Measurements from ENCODE around the gene ZCCHC13. TPM values are rescaled to one million over a fixed set of nuclear protein-coding genes. Genes with fewer than 3 reads are reported as not detected.
A peak's percentile ranks its signal among the peaks of the same experiment; 100 is the strongest.

The ZCCHC13 gene
- polyA plus RNA-seq, 3 donors: not detected

GRCh38 chrX:74284391-74284952, 19.5 kb upstream of the ZCCHC13 start:
- Histone ChIP-seq H3K4me3 (replicated peaks in 1 of 3; ENCODE audit: low read depth in 2 of 3, low read length in 3 of 3) (no peak overlapping the region), H4K20me1 (ENCODE audit: insufficient read depth, low read length) (peaks cover 62% of the 10 kb centered on the region)

GRCh38 chrX:74286950-74287740, 16.8 kb upstream of the ZCCHC13 start:
- H3K9me3 Mint-ChIP-seq: peaks cover 0 to 6% (median 0%) of the 10 kb centered on the region in 7 donors
- no peak overlapping the region for H3K4me3 Mint-ChIP-seq
- no peak for DNase-seq
- H3K4me1 Mint-ChIP-seq: peaks cover 19% of the 10 kb centered on the region
- Histone ChIP-seq H3K4me1 (ENCODE audit: control insufficient read depth in 1 of 2, insufficient read depth in 2 of 2, low read length in 2 of 2) (no peaks in the 10 kb centered on the region), H4K20me1 (ENCODE audit: insufficient read depth, low read length) (peaks cover 44% of the 10 kb centered on the region), H3K27ac (ENCODE audit: low read depth in 1 of 2, low read length in 2 of 2) (no peak overlapping the region), H3K36me3 (replicated peaks in 1 of 2; ENCODE audit: control insufficient read depth in 1 of 2, insufficient read depth in 2 of 2, low read length in 2 of 2) (peaks cover 11 to 36% of the 10 kb centered on the region in 2 donors), H3K4me3 (replicated peaks in 1 of 3; ENCODE audit: low read depth in 2 of 3, low read length in 3 of 3) (no peak overlapping the region), H3K27me3 (ENCODE audit: control insufficient read depth in 2 of 2, insufficient read depth in 2 of 2, low read length in 2 of 2) (no peaks in the 10 kb centered on the region), H3K79me2 (ENCODE audit: insufficient read depth, low read length) (peaks cover 95% of the 10 kb centered on the region), H3K9me3 (replicated peaks in 1 of 2; ENCODE audit: control insufficient read depth in 1 of 2, insufficient read depth in 1 of 2, low read length in 2 of 2) (no peaks in the 10 kb centered on the region), H2AFZ (ENCODE audit: insufficient read depth, low read depth, low read length, poor library complexity, severe bottlenecking) (no peak overlapping the region), H3K9ac (ENCODE audit: insufficient read depth, low read length, poor library complexity, severe bottlenecking) (no peak overlapping the region), H3K4me2 (replicated peaks; ENCODE audit: extremely low read depth, low read length, poor library complexity, severe bottlenecking) (no peak overlapping the region)
- H3K36me3 Mint-ChIP-seq: peaks cover 13 to 40% of the 10 kb centered on the region in 2 donors
- intact Hi-C loops (cut with micrococcal nuclease): no loop called here
- WGBS (ENCODE audit: insufficient coverage): no CpG with 5 or more reads among the region's 5 CpGs
- TF ChIP-seq CTCF (IDR thresholded peaks at IDR 0.05): no peak
- H3K27me3 Mint-ChIP-seq (ENCODE audit: low read depth in 3 of 3): peaks cover 0 to 2% (median 0%) of the 10 kb centered on the region in 3 donors
- peak overlapping the region in 3 of 7 donors; percentile 4 to 70 (median 32) for H3K27ac Mint-ChIP-seq

More at GRCh38 chrX:74284391-74284952, 19.5 kb upstream of the ZCCHC13 start:
- peaks cover 68% of the 10 kb centered on the region for H3K79me2 ChIP-seq (ENCODE audit: insufficient read depth, low read length)
- no peak overlapping the region for H3K9ac ChIP-seq (ENCODE audit: insufficient read depth, low read length, poor library complexity, severe bottlenecking)
- peaks cover 15% of the 10 kb centered on the region for H3K4me1 Mint-ChIP-seq
- peaks cover 30 to 53% of the 10 kb centered on the region in 2 donors for H3K36me3 Mint-ChIP-seq
- no peak for DNase-seq
- H3K9me3 ChIP-seq (replicated peaks in 1 of 2; ENCODE audit: control insufficient read depth in 1 of 2, insufficient read depth in 1 of 2, low read length in 2 of 2): no peaks in the 10 kb centered on the region
- H2AFZ ChIP-seq (ENCODE audit: insufficient read depth, low read depth, low read length, poor library complexity, severe bottlenecking): no peak overlapping the region
- no peak overlapping the region for H3K27ac ChIP-seq (ENCODE audit: low read depth in 1 of 2, low read length in 2 of 2)
- no CpG with 5 or more reads among the region's 1 CpG for WGBS (ENCODE audit: insufficient coverage)
- H3K4me2 ChIP-seq (replicated peaks; ENCODE audit: extremely low read depth, low read length, poor library complexity, severe bottlenecking): no peak overlapping the region
- H3K36me3 ChIP-seq (replicated peaks in 1 of 2; ENCODE audit: control insufficient read depth in 1 of 2, insufficient read depth in 2 of 2, low read length in 2 of 2): peaks cover 34 to 63% of the 10 kb centered on the region in 2 donors
- H3K27me3 ChIP-seq (ENCODE audit: control insufficient read depth in 2 of 2, insufficient read depth in 2 of 2, low read length in 2 of 2): no peaks in the 10 kb centered on the region
- H3K4me1 ChIP-seq (ENCODE audit: control insufficient read depth in 1 of 2, insufficient read depth in 2 of 2, low read length in 2 of 2): no peaks in the 10 kb centered on the region
- no peaks in the 10 kb centered on the region for H3K9me3 Mint-ChIP-seq
- no peak overlapping the region for H3K4me3 Mint-ChIP-seq
- intact Hi-C loops (cut with micrococcal nuclease): no loop called here
- no peaks in the 10 kb centered on the region for H3K27me3 Mint-ChIP-seq (ENCODE audit: low read depth in 3 of 3)
- H3K27ac Mint-ChIP-seq: no peak overlapping the region
- no peak for TF ChIP-seq CTCF (IDR thresholded peaks at IDR 0.05)

Measured in CD14-positive monocyte (primary cell).